Left hindlimb (tissue), 1 donor: ENCODE results near the gene SMAD2.
"Not testable (repeated sequence)": the region's sequence is repeated elsewhere in the genome, so short reads cannot be mapped to it uniquely, and the experiment has no call there.

Source experiments
- DNase-seq: peaks from one replicate; pipeline ENCODE4 v3.0.0-alpha.2; 2018

The SMAD2 gene

GRCh38 chr18:47832348-47832747 is 98.1 kb downstream of the SMAD2 start:
- no peak for DNase-seq

DNA sequence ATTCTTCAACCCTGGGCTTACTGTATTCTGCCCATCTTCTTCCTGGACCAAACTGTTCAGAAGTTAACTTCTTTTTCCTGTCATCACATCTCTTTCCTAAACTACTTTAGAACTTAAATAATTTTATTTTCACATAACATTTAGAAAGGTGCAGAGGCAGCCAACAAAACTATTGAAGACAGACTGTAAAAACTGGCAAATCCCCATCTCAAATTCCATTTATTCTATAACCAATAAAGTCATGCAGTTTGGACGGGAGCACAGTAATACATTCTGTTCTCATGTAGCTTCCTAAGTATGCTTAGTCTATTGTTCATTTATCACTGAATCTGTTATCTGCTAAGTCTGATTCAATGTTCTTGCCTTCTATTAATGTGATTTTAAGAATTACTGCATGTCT is 99.1 kb downstream of the SMAD2 start:
- DNase-seq, result no peak

DNA sequence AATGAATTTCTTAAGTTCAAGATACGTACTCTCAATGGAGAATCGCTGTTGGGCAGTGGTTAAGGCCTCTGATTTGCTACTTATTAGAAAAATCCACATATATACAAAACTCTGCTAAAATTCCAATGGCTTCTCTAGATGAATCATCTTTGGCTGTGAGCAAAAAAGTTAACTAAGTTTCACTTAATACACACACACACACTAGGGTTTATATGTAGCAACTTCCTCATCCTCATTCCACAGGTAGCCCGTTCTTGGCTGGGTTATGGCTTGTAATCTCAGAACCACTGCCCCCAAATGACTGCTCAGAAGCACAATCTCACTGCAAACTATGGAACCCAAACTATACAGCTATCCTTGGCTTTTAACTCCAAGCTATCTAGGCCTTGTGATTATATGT is 99.7 kb downstream of the SMAD2 start:
- no peak for DNase-seq

- no peak for DNase-seq
Observed at GRCh38 chr18:47829831-47830230, 100.6 kb downstream of the SMAD2 start.

- not testable (repeated sequence) for DNase-seq
Observed at GRCh38 chr18:47828031-47828430, 102.4 kb downstream of the SMAD2 start.

DNA sequence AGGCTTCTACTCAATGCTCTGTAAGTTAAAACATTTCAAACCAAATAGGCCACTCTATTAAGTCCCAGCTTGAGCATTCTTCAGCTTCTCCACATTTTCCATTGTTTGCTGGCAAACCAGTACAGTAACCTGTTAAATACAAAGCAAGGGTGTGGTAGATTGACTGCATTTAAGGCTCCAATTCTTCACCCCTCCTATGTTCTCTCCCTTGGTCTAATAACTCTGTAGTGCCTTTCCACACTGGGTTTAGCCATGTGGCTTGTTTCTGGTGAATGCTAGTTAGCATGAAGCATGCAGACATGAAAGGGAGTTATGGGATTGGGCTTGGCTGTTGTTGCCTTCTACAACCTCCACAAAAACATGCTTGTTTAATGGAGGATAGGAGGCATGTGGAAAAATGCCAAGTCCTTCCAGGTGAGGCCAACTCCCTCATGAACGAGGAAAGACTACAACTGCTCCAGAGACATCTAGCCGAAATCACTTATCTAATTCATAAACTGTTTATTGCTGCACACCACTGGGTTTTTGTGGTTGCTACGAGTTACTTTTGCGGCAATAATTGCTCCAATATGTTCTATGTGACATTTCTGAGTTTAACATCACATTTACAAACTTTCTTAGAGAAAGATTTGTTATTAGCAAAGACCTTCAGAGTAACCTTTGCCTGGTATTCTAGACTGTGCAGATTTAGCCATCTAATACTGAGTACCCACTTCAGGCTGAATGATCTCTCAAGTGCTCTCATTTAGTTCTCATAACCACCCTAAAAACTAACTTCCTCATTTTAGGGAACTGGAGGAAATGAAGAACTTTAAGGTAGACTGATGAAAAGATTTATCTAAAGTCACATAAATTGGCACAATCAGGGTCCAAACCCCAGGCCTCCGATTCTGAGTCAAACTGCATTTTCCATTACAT is 104.0 kb downstream of the SMAD2 start:
- no peak for DNase-seq

DNA sequence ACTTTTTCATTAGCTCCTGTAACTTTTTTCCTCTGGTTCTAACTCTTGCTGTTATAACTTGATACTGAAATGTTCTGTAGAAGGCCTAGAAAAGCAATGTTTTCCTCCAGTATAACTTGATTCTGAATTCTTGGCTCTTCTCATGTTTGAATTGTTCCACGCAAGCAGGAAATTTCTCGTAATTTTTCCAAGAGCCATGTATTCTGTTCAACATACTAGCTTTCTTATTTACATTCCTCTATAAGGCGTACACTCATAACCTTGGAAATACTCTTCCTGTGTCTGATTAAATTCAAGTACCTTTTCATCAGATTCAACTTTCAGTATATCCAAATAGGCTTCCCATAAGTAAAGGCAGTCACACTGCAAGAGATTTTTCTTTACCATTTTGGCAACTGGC is 109.1 kb downstream of the SMAD2 start:
- no peak for DNase-seq

DNA sequence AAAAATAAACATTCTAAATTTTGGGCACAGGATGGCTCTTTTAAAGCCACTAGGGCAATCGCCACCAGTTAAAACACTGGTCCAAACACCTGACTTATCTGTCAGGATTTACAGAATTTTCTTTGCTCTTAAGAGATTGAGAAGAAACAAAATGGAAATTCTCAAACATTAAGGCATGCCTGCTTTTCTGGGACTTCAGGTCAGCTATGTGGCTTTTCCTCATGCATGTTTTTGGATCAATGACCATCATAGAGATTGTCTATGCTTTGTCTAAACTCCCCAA is 112.7 kb downstream of the SMAD2 start:
- DNase-seq, result no peak

DNA sequence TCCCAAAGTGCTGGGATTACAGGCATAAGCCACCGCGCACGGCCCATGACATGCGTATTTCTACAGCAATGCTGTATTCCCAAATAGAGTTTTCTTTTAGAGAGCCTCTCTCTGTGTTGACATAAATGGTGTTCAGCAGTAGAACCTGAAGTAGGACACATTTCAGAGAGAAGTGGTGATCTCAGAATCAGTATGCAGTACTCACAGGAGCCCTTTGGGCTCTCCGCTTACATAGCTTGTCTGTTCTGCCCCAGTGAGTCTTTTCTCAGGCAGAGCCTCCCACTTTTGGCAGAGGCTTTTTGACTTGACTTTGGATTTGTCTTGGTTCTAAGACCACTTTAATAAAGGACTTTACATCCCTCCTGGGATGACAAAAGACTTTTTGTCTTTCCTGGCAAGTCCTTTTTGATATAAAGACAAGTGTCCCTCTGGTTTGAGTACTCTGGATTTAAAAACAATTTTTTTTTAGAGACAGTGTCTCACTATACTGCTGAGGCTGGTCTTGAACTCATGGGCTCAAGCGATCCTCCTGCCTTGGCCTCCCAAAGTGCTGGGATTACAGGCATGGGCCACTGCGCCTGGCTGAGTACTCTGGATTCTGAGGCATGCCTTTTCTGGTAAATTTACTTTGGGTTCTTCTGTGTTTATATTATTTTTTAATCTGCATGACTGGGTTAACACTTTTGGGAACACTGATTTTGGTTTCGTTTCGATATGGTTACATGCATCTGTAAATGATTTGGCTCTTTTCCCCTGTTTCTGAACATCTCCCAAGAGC is 113.3 kb downstream of the SMAD2 start:
- DNase-seq, result no peak

GRCh38 chr18:47815486-47816270 is 114.8 kb downstream of the SMAD2 start:
- DNase-seq, result no peak

DNA sequence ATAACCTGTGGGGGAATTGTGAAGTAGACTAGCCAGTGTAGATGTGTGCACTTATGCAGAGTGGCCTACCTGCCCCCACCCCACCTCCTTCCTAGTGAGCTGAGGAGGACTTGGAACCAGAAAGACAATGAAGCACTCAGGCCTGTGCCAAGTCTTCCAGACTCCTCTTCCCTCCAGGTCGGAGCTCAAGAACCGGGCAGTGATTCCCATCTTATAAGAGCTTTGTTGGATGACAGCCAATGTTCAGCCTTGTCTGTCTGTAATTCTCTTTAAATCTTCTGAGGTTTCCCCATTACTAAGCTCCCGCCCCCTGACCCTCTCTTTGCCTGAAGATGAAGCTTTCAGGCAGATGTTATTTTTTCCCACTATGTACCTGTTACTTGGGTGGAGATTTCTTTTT is 121.0 kb downstream of the SMAD2 start:
- no peak for DNase-seq

GRCh38 chr18:47802802-47803201 is 127.7 kb downstream of the SMAD2 start:
- DNase-seq, result no peak

DNA sequence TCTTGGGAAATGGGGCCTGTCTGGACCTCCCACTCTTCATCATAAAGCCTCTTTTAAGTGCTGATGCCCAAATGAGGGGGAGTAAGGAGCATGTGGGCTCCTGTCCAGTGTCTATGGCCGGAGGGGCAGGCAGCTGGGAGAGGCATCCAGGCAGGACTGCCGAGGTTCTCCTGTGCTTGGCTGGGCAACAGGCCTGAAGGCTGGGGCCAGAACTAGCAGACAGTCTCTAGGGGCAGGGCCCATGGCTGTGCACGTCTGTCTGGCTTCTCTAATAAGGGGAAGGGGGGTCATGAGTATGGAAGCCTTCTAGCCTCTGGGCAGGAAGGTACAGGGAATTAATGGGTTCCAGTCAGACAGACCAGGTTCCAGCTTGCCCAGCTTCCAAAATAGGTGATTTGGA is 128.6 kb downstream of the SMAD2 start:
- no peak for DNase-seq

DNA sequence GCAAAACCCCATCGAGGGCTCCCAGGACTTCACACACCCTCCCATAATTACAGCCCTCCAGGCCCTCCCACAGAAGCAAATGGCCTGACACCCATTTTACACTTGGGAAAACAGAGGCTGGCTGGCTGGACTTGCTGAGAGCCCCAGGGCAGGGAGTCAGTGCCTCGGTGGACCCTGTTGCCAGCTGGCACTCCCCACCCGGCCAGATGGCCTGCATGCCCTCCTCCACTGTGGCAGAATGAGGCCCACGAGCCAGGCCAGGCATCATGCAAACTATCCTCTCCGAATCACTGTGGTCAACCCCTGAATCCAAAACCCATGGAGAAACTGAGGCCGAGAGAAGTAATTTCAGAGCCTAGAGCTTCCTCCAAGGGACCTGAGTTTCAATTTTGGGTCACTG is 129.7 kb downstream of the SMAD2 start:
- DNase-seq, result no peak

GRCh38 chr18:47800248-47800647 is 130.2 kb downstream of the SMAD2 start:
- DNase-seq, result no peak

GRCh38 chr18:47799376-47799775 is 131.1 kb downstream of the SMAD2 start:
- DNase-seq, result no peak

DNA sequence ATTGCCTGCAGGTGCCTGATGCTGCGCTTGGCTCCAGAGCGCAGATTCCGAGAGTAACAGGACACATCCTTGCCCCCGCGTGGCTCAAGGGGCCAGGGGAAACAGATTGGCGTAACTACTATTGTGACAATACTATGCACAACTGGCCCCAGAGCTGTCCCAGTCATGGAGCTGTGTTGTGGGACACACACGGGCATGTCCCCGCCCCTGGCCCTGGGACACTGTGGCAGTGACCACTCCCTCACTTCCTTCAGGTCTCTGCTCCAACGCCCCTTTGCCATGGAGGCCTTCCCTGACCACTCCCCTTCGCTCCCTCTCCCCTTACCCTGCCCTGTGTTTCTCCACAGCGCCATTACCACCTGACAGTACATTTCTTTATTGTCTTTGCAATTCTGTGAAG is 132.1 kb downstream of the SMAD2 start:
- DNase-seq, result no peak

DNA sequence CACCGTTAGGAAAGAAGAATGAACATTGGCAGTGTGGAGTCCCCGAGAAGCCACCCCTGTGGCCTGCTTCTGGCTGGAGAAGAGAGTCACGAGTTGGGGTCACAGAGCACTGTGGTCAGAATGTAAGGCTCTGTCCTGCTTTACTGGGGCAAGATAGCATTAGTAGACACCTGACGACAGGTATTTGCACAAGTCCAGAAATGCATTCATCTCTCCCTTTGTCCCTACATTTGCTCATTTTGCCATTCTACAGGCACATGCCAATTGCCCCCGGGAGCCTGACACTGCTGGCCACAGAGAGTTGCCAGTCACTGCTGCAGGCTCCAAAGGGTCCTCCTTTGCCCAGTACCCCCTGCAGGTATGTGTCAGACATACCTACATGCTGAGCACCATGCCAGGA is 133.3 kb downstream of the SMAD2 start:
- no peak for DNase-seq

DNA sequence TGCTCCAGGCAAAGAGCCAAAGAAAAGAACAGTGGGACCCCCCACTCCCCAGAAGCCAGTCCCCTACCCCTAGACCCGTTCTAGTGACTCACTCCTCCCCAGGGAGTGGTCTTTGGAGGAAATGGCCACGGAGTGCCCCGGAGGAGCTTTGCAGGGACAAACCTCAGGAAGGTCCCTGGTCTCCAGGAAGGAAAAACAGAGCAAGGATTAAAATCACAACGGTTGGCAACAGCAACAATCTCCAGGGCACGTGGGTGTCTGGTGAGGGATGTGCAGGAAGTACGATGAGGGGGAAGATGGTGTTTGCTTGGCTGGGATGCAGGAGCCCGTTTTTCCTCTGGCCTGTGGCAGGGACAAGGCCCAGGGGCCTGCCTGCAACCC is 135.0 kb downstream of the SMAD2 start:
- peak; percentile 67 for DNase-seq

DNA sequence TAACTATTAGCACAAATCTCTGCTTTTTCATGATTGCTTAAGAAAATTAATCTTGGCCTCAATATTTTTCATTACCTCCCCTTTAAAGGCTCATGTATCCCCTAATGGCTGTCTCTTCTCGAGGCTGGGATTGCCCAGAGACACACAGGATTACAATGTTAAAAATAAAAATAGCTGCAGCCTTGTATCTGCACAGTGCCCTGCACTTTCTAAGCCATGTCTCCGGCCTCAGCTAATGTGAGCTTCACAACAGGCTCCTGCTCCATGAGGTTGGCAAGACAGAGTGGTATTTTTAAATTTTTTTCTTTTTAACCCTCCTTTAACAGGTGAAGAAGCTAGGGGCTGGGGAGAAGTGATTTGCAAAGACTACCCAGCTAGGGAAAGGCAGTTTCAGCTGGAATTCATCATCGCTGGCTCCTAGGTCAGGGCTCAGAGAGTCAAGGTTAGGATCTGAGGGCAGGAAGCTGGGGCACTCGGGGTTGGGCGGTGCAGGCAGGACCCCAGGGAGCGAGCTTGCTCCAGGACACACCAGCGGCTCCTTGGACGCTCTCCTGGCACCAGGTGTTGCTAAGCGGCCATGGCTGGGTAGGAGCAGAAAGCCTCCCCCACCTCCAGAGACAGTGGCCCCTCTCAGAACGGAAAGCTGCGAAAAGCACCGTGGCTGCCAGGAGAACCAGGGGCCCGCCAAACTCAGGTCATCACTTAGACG is 135.6 kb downstream of the SMAD2 start:
- DNase-seq, result no peak

DNA sequence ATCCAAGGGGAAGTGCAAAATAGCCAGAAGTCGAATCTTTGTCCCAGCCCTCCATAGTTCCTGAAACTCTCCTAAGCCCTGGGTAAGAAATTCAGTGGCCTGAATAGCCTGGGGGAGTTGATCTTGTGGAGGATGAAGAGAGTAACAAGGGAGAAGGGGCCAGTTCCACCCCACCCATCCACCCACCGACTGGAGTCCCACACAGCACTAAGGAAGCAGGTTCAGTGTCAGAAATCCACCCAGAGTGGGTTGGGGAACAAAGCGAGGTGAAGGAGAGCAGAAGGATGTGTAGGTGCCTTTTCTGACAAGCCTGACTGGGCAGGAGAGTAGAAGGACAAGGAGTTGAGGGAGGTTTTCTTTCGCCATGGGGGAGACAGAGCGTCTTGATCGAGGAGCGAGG is 136.8 kb downstream of the SMAD2 start:
- DNase-seq, result no peak

DNA sequence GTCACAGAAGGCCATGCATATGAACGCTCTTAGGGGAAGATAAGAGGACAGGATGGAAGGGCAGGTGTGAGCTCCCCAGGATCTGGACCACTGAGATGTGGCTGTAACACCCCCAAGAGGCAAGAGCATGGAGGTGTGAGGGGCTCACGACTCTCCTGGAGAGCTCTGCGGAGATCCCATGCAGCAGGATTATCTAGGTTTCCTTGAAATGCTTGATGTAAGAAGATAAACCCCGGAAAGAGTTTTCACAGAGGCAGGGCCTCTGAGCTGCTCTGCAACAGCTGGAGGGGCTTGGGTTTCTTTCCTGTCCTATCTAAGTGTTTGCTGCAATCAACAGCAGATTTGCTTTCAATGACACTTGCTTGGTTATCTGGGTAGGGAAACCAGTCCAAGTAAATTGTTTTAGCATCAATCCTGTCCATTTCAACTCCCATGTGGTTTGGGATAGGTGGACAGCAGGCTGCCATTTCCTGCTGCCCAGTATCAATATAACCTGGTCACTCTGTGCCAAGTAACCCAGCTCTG is 138.9 kb downstream of the SMAD2 start:
- no peak for DNase-seq

DNA sequence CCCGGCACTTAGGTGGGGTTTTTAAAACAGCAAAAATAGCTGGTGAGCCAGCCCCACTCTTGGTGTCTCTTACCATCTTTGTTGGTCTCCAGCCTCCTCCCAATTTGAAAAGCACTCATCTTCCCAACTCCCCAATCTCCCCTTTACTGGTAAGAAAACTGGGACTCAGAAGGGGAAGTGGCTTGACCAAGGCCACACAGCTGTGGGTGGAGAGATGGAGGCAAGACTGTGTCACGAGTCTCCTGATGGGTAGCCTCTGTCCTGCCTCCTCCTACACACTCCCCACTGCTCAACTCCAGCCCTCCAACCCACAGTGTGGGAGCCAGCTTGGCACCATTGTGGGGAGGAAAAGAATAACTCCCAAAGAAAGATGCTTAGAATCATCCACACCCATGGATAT is 140.4 kb downstream of the SMAD2 start:
- no peak for DNase-seq
